Esophagus squamous epithelium (tissue), 5 donors: ENCODE measurements around the gene APBA2. TPM values are rescaled to one million over a fixed set of nuclear protein-coding genes. Genes with fewer than 3 reads are reported as not detected.

ENCODE experiments used
- DNase-seq: peaks from one replicate; lab custom pipeline; 2025; lab: John Stamatoyannopoulos, UW
- H3K27ac ChIP-seq, 4 donors: fragments of 200-600 bp; sonication (generic); one replicate each; pipeline ENCODE4 v1.5.1; 2016 to 2019; ENCODE audit warnings: mild to moderate bottlenecking in 1 of 4
- H3K27me3 ChIP-seq, 4 donors: fragments of 200-600 bp; sonication (generic); 1 replicate in 3 of 4; 2 replicates in 1 of 4; pipeline versions ENCODE4 v1.5.1 to v1.6.0; 2017 to 2021; ENCODE audit warnings: antibody characterized with exemption in 1 of 4
- H3K36me3 ChIP-seq, 3 donors: fragments of 200-600 bp; sonication (generic); one replicate each; pipeline ENCODE4 v1.5.1; 2016 to 2019
- H3K4me1 ChIP-seq, 3 donors: fragments of 200-600 bp; sonication (generic); one replicate each; pipeline ENCODE4 v1.5.1; 2017 to 2019
- H3K4me3 ChIP-seq, 4 donors: fragments of 200-600 bp; sonication (generic); 1 replicate in 3 of 4; 2 replicates in 1 of 4; pipeline ENCODE4 v1.5.1; 2016 to 2019; ENCODE audit warnings: mild to moderate bottlenecking in 2 of 4, moderate library complexity in 1 of 4
- H3K9me3 ChIP-seq, 3 donors: fragments of 200-600 bp; sonication (generic); one replicate each; pipeline ENCODE4 v1.5.1; 2016 to 2019
- POLR2A ChIP-seq, 4 donors: fragments of 450-650 bp; IDR thresholded peaks; one replicate each; pipeline ENCODE4 v1.6.1; 2017; ENCODE audit warnings: antibody characterized with exemption in 4 of 4, mild to moderate bottlenecking in 4 of 4, moderate library complexity in 3 of 4
- WGBS, 2 donors: methylation state at CpG; one replicate each; pipeline ENCODE4 v1.1.5; 2018; 5-methylcytosine and 5-hydroxymethylcytosine counted together
- intact Hi-C: fragments of 100-400 bp; cut with DNase I; formaldehyde crosslinking; loops from one replicate; pipeline ENCODE4 v1.15.0; 2022
- total RNA-seq, 4 donors: library from RNA; depleted of rRNA; stranded (reverse); fragments of >200 nt; gene quantifications; one replicate each; pipeline ENCODE4 v1.1.0, GENCODE V29; 2016
- TF ChIP-seq, protein P1 (sequence below), 6 experiments: fragments of 450-650 bp in 4 of 6; fragments of 200-600 bp in 2 of 6; sonication (generic) in 2 of 6; IDR thresholded peaks; one replicate each; pipeline ENCODE4 v1.5.1; 2016 to 2019; ENCODE audit warnings: antibody characterized with exemption in 6 of 6, mild to moderate bottlenecking in 4 of 6, moderate library complexity in 4 of 6
- donor health status: DM: yes; HTN: yes; CAD: no.

Gene APBA2
- total RNA-seq, 4 donors from 2014 or later: 0.82 to 9.9 (median 1.6) TPM

DNA sequence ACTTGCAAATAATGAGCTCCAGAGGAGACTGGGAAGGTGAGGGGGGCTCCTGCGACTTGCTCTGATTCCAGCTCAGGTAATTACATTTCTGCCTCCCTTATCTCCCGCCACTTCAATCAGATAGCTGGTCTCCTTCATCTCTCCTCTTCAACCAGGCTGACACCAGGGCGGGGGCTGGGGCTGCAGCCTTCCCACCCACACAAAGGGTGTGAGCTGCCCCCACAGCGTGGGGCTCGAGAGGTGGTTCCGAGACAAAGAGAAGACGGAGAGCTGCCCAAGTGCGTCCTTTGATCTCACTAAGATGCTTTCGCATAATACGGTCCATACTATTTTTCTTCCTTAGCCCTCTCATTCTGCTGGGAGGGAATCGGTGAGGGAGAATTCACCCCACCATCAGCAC is 244.2 kb downstream of the APBA2 start:
- Histone ChIP-seq H3K27me3 (peaks cover 0 to 41% (median 0%) of the 10 kb centered on the region in 4 donors), H3K9me3 (no peaks in the 10 kb centered on the region), H3K4me3 (no peak overlapping the region), H3K27ac (no peak overlapping the region), H3K36me3 (no peaks in the 10 kb centered on the region), H3K4me1 (no peaks in the 10 kb centered on the region)
- WGBS, 2 donors: 42 to 44% methylated on average over 11 of the region's 11 CpGs
- TF ChIP-seq, protein P1, sequence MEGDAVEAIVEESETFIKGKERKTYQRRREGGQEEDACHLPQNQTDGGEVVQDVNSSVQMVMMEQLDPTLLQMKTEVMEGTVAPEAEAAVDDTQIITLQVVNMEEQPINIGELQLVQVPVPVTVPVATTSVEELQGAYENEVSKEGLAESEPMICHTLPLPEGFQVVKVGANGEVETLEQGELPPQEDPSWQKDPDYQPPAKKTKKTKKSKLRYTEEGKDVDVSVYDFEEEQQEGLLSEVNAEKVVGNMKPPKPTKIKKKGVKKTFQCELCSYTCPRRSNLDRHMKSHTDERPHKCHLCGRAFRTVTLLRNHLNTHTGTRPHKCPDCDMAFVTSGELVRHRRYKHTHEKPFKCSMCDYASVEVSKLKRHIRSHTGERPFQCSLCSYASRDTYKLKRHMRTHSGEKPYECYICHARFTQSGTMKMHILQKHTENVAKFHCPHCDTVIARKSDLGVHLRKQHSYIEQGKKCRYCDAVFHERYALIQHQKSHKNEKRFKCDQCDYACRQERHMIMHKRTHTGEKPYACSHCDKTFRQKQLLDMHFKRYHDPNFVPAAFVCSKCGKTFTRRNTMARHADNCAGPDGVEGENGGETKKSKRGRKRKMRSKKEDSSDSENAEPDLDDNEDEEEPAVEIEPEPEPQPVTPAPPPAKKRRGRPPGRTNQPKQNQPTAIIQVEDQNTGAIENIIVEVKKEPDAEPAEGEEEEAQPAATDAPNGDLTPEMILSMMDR (IDR thresholded peaks at IDR 0.05): no peak
- no peak for TF ChIP-seq POLR2A (IDR thresholded peaks at IDR 0.05)
- intact Hi-C loops: loop anchor here (10.0 kb wide), 1 partner anchor 65 kb away; no protein-coding TSS in a partner anchor
- DNase-seq: no peak

DNA sequence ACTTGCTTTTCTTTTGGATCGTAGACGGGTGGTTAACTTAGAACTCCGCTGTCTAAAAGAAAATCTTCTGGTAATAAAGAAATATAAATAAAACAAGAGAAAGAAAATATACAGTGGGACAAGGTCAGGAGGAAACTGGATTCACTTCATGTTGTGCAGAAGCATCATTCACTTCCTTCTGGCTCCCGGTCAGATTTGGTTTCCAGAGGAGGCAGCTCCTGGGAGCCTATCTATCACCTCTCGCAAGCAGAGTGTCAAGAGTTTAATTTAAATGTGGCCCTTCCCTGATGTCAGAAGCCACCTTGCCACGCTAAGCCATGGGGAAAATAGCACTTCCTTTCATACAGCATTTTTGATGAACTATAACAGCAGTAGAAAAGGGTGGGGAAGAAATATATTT is 244.7 kb downstream of the APBA2 start:
- TF ChIP-seq, protein P1 (IDR thresholded peaks at IDR 0.05): no peak
- no peak for TF ChIP-seq POLR2A (IDR thresholded peaks at IDR 0.05)
- 34 to 39% methylated on average over 6 of the region's 6 CpGs for WGBS, 2 donors
- DNase-seq: no peak

DNA sequence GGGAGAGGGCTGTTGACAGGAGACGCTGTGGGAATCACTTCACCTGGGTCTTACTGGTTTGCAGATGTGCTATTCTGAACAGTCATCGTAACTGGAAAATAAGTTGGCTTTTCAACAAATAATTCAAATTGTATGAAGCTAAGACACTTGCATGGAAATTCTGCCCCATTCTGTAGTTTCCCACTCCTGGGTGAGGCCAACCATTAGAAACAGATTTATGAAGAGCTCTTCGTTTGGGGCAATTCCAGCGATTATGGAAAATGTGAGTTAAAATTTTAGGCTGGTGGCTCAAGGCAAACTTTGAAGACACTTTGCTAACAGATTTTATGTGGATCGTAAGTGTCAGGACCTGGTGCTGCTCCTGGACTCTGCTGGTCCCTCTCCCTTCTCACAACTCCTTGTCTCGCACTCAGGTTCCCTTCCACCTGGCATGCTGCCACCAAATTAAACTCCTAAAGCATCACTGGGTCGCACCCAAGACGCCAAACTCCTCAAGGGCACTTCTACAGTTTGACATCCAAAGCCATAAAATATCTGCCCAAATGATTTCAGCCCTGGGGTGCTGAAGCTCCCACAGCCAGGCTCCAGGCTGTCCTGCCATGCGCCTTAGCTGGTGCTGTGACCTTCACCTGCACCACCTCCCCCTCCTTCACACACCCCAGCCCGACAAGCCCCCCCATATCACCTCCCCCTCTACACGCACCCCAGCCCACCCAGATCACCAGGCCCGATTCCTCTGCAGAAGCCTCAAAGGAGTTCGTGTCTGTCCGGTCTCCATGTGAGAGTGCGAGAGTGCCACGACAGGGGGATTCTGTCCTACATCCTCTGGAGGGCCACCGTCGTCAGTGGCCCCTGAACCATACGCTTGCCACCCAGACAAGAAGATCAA is 245.4 kb downstream of the APBA2 start:
- H3K4me3 ChIP-seq: no peak overlapping the region
- H3K36me3 ChIP-seq: no peaks in the 10 kb centered on the region
- no peaks in the 10 kb centered on the region for H3K9me3 ChIP-seq
- H3K4me1 ChIP-seq: no peaks in the 10 kb centered on the region
- intact Hi-C loops: no loop called here
- DNase-seq: no peak
- 69 to 80% methylated on average over 9 to 13 of the region's 19 CpGs for WGBS, 2 donors
- peaks cover 0 to 36% (median 0%) of the 10 kb centered on the region in 4 donors for H3K27me3 ChIP-seq
- TF ChIP-seq POLR2A (IDR thresholded peaks at IDR 0.05): no peak
- TF ChIP-seq, protein P1 (IDR thresholded peaks at IDR 0.05): no peak
- no peak overlapping the region for H3K27ac ChIP-seq

More for the DNA sequence above, 244.7 kb downstream of the APBA2 start:
- H3K4me1 ChIP-seq: no peaks in the 10 kb centered on the region
- H3K36me3 ChIP-seq: no peaks in the 10 kb centered on the region
- H3K27me3 ChIP-seq: peaks cover 0 to 41% (median 0%) of the 10 kb centered on the region in 4 donors
- H3K4me3 ChIP-seq: no peak overlapping the region
- no peaks in the 10 kb centered on the region for H3K9me3 ChIP-seq
- H3K27ac ChIP-seq: no peak overlapping the region
- intact Hi-C loops: no loop called here

DNA sequence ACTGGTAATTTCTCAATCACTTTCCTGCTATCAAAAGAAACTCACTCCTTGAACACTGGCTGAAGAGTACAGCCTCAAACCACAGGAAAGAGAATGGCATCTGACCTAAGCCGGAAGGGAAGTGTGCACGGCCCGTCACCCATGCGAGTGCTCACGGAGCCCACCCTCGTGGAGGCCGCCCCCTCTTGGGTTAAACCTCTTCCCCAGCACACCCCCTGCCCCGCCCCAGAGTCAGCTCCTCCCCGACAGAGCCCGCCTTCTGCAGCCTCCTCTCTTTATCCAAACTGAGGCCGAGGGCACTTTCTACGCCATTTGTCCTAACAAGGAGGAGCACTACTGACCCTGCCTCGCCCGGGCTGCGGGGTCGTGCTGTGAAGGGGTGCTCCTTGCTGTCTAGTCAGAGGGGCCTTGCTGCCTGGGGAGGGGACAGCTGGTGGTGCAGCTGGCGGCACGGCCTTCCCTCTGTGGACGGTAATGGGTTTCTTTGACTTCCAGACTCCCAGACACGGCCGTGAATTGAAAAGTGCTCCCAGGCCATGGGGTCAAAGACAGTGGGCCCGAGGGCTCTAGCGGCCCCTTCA is 246.2 kb downstream of the APBA2 start:
- 39% methylated on average over 9 to 10 of the region's 23 CpGs for WGBS, 2 donors
- intact Hi-C loops: no loop called here
- Histone ChIP-seq H3K27ac (no peak overlapping the region), H3K4me3 (no peak overlapping the region), H3K4me1 (no peaks in the 10 kb centered on the region), H3K36me3 (no peaks in the 10 kb centered on the region), H3K27me3 (peaks cover 0 to 30% (median 0%) of the 10 kb centered on the region in 4 donors), H3K9me3 (no peaks in the 10 kb centered on the region)
- TF ChIP-seq, protein P1 (IDR thresholded peaks at IDR 0.05): no peak
- TF ChIP-seq POLR2A (IDR thresholded peaks at IDR 0.05): no peak
- DNase-seq: no peak

DNA sequence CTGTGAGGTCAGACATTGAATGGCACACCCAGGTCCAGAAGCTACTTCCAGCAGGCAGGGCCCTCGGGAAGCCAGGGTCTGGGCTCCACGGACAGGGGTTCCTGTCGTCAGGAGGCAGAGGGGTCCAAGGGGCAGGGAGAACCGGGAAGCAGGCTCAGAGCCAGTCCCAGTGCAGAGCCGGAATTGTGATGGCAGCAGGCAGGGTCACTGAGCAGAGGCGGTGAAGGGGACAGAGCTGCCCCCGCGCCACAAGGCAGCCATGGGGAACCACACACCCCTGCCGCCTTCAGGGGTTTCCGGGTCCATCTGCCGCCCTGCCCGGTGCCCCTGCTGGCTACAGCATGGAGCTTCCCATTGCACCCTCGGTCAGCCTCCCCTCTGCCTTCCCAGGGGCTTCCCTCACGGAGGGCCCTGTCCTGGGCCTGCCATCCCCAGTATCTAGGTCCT is 247.0 kb downstream of the APBA2 start:
- WGBS, 2 donors: 68 to 71% methylated on average over 1 to 10 of the region's 14 CpGs
- H3K36me3 ChIP-seq: no peaks in the 10 kb centered on the region
- intact Hi-C loops: no loop called here
- DNase-seq: no peak
- no peak overlapping the region for H3K27ac ChIP-seq
- no peak overlapping the region for H3K4me3 ChIP-seq
- peaks cover 0 to 31% (median 0%) of the 10 kb centered on the region in 4 donors for H3K27me3 ChIP-seq
- no peak for TF ChIP-seq POLR2A (IDR thresholded peaks at IDR 0.05)
- TF ChIP-seq, protein P1 (IDR thresholded peaks at IDR 0.05): no peak
- no peaks in the 10 kb centered on the region for H3K9me3 ChIP-seq
- no peaks in the 10 kb centered on the region for H3K4me1 ChIP-seq
